ENCODE measurements around the gene ZNF423. TPM values are rescaled to one million over a fixed set of nuclear protein-coding genes. Genes with fewer than 3 reads are reported as not detected.
A peak's percentile ranks its signal among the peaks of the same experiment; 100 is the strongest.

ZNF423 gene
- total RNA-seq, 1 donor from 2014 or later = 11.9 TPM

DNA sequence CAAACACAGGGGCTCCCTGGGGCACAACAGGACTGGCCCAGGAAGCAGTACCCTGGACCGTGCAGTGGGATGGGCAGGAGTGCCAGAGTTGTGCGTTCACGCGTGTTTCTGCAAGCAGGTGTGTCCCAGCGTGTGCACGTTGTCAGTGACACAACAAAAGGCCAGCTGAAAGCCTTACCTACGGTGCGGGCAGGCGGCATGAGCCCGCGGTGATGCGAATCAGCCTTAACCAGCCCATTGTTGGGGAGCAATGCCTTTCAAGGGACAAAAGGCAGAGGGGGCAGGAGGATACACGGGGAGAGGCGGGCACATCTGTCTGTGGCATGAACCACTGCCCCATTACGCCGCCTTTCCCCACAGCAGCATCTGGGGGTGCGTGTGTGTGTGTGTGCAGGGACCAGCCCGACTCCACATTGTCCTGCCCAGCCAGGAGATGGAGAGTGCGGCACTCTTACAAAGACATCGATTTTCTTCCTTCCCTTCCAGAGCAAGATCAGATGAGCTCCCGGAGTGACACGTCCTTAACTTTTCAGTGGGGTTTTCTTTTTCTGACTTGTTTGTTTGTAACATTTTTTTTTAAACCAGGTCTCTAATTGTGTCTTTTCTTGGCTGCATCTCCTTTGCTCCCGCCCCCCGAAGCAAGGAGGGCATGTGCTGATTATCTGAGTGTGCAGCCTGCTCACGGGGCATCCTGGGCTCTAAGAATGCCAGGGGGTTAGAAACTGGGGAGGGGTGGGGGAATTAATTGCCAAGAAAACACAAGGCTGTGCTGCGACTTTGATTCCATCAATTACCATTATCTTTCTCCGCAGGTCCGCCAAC is 158.1 kb downstream of the ZNF423 start:
- intact Hi-C loops (cut with DNase I) = no loop called here
- no peaks in the 10 kb centered on the region for H3K27me3 ChIP-seq
- H3K27ac ChIP-seq = peak overlapping the region; percentile 68
- no peaks in the 10 kb centered on the region for H3K36me3 ChIP-seq
- DNase-seq (no peak), ATAC-seq (no peak)
- no peaks in the 10 kb centered on the region for H3K9me3 ChIP-seq
- H3K4me3 ChIP-seq = no peak overlapping the region
- no peak for TF ChIP-seq CTCF (IDR thresholded peaks at IDR 0.05)
- peaks cover 18% of the 10 kb centered on the region for H3K4me1 ChIP-seq

- DNase-seq (no peak), ATAC-seq (no peak)
- no peaks in the 10 kb centered on the region for H3K9me3 ChIP-seq
- H3K27ac ChIP-seq = no peak overlapping the region
- peaks cover 18% of the 10 kb centered on the region for H3K4me1 ChIP-seq
- no peak for TF ChIP-seq CTCF (IDR thresholded peaks at IDR 0.05)
- intact Hi-C loops (cut with DNase I) = no loop called here
- no peaks in the 10 kb centered on the region for H3K36me3 ChIP-seq
- H3K27me3 ChIP-seq = no peaks in the 10 kb centered on the region
- H3K4me3 ChIP-seq = no peak overlapping the region
Observed at GRCh38 chr16:49696414-49697101, 159.4 kb downstream of the ZNF423 start.

- DNase-seq = no peak
- Histone ChIP-seq H3K9me3 (no peaks in the 10 kb centered on the region), H3K36me3 (no peaks in the 10 kb centered on the region), H3K27ac (no peak overlapping the region), H3K4me3 (no peak overlapping the region), H3K4me1 (peaks cover 12% of the 10 kb centered on the region), H3K27me3 (no peaks in the 10 kb centered on the region)
- no peak for ATAC-seq
- intact Hi-C loops (cut with DNase I) = no loop called here
- TF ChIP-seq CTCF (IDR thresholded peaks at IDR 0.05) = no peak
Observed at GRCh38 chr16:49695782-49696413, 160.0 kb downstream of the ZNF423 start.

- no peak for ATAC-seq
- Histone ChIP-seq H3K4me1 (no peaks in the 10 kb centered on the region), H3K36me3 (no peaks in the 10 kb centered on the region), H3K27me3 (no peaks in the 10 kb centered on the region), H3K27ac (no peak overlapping the region), H3K9me3 (no peaks in the 10 kb centered on the region), H3K4me3 (no peak overlapping the region)
- no peak for TF ChIP-seq CTCF (IDR thresholded peaks at IDR 0.05)
- intact Hi-C loops (cut with DNase I) = no loop called here
- DNase-seq = no peak
Observed at GRCh38 chr16:49693445-49693844, 162.5 kb downstream of the ZNF423 start.

- Histone ChIP-seq H3K4me3 (no peak overlapping the region), H3K36me3 (no peaks in the 10 kb centered on the region), H3K27ac (no peak overlapping the region), H3K9me3 (no peaks in the 10 kb centered on the region), H3K27me3 (no peaks in the 10 kb centered on the region), H3K4me1 (no peaks in the 10 kb centered on the region)
- ATAC-seq = no peak
- no peak for DNase-seq
- no peak for TF ChIP-seq CTCF (IDR thresholded peaks at IDR 0.05)
- intact Hi-C loops (cut with DNase I) = no loop called here
Observed at GRCh38 chr16:49690778-49691177, 165.1 kb downstream of the ZNF423 start.
